Endodermal cell (in vitro differentiated cells): Measurements from ENCODE around the gene SLC5A12. TPM values are rescaled to one million over a fixed set of nuclear protein-coding genes. Genes with fewer than 3 reads are reported as not detected.

ENCODE experiments used
- DNase-seq: peaks from one replicate; pipeline ENCODE4 v3.0.0-alpha.2; 2017
- H3K27ac ChIP-seq: 2 replicates; pipeline ENCODE4 v1.5.1; 2013; ENCODE audit warnings: mild to moderate bottlenecking, low read depth, low read length, moderate library complexity
- H3K27me3 ChIP-seq: 2 replicates; pipeline ENCODE4 v1.6.1; 2013; ENCODE audit warnings: mild to moderate bottlenecking, low read length, moderate library complexity; ENCODE audit not compliant: insufficient read depth, control insufficient read depth, poor library complexity, severe bottlenecking
- H3K36me3 ChIP-seq: 2 replicates; pipeline ENCODE4 v1.7.0; 2013; ENCODE audit warnings: mild to moderate bottlenecking, low read length, moderate library complexity; ENCODE audit not compliant: control insufficient read depth, insufficient read depth
- H3K4me1 ChIP-seq: one replicate; pipeline ENCODE4 v1.7.0; 2013; ENCODE audit warnings: low read length; ENCODE audit not compliant: control insufficient read depth, insufficient read depth
- H3K4me3 ChIP-seq: 2 replicates; pipeline ENCODE4 v1.5.1; 2013; ENCODE audit warnings: mild to moderate bottlenecking, low read length, moderate library complexity
- H3K9ac ChIP-seq: 2 replicates; pipeline ENCODE4 v1.6.1; 2013; ENCODE audit warnings: mild to moderate bottlenecking, low read length, moderate library complexity; ENCODE audit not compliant: poor library complexity, severe bottlenecking; ENCODE audit errors: extremely low read depth
- H3K9me3 ChIP-seq: 2 replicates; pipeline ENCODE4 v1.6.1; 2013; ENCODE audit warnings: mild to moderate bottlenecking, low read length, moderate library complexity; ENCODE audit not compliant: control insufficient read depth
- H3K27ac Mint-ChIP-seq: 2 replicates; pipeline ENCODE4 v1.8.0; 2020; ENCODE audit warnings: mixed read lengths
- H3K27me3 Mint-ChIP-seq: 2 replicates; pipeline ENCODE4 v1.8.0; 2021; ENCODE audit warnings: mild to moderate bottlenecking, mixed read lengths; ENCODE audit not compliant: insufficient read depth
- H3K36me3 Mint-ChIP-seq: 2 replicates; pipeline ENCODE4 v1.8.0; 2020; ENCODE audit warnings: low read depth, mixed read lengths
- H3K4me1 Mint-ChIP-seq: 2 replicates; pipeline ENCODE4 v1.8.0; 2020; ENCODE audit warnings: mixed read lengths
- H3K4me3 Mint-ChIP-seq: 2 replicates; pipeline ENCODE4 v1.8.0; 2020; ENCODE audit warnings: mild to moderate bottlenecking, moderate library complexity, mixed read lengths
- H3K9me3 Mint-ChIP-seq: 2 replicates; pipeline ENCODE4 v1.8.0; 2020; ENCODE audit warnings: mild to moderate bottlenecking, mixed read lengths
- WGBS, 2 experiments: methylation state at CpG; one replicate each; pipeline versions ENCODE4 v1.1.5 to v1.1.7; 2013; ENCODE audit warnings: missing lambda C conversion rate in 2 of 2, mixed read lengths in 1 of 2; ENCODE audit not compliant: insufficient coverage in 1 of 2, insufficient read length in 1 of 2; 5-methylcytosine and 5-hydroxymethylcytosine counted together
- total RNA-seq, 2 donors: library from RNA; stranded (reverse); fragmentation: NEBNext Ultra II Directional in 1 of 2; extraction: Animal tissue kit (Norgen Biotek cat#: 25700) in 1 of 2; gene quantifications; 2 replicates in 1 of 2; 3 replicates in 1 of 2; pipeline ENCODE4 v1.2.1, GENCODE V29; 2021
- TF ChIP-seq, protein P1 (sequence below): fragments of 200-600 bp; sonication (generic); conservative IDR thresholded peaks from 2 replicates; pipeline ENCODE4 v1.5.0; 2021; ENCODE audit warnings: antibody characterized with exemption, mild to moderate bottlenecking

The SLC5A12 gene
- total RNA-seq, 2 donors from 2014 or later, result 2.6 to 2.7 TPM

DNA sequence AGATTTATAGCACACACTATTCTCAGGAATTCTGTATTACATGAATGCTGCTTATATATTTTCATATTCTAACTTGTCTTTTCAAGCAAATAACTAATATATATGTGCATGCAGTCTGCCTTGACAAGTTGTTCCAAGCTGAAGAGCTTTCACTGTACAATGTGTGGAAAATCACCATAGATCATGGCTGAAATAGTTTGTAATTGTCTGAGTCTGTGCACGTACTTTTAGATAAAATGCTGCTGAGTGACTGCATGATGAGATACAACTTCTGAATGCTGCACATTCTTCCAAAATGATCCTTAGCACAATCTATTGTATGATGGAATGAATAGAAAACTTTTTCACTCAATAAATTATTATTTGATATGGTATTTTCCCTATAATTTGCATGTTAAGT is 58.9 kb downstream of the SLC5A12 start:
- no peaks in the 10 kb centered on the region for H3K9me3 Mint-ChIP-seq
- Histone ChIP-seq H3K36me3 (no peaks in the 10 kb centered on the region), H3K27ac (no peak overlapping the region), H3K9me3 (no peaks in the 10 kb centered on the region), H3K9ac (no peak overlapping the region), H3K4me1 (no peaks in the 10 kb centered on the region), H3K4me3 (no peak overlapping the region), H3K27me3 (peaks cover 25% of the 10 kb centered on the region)
- TF ChIP-seq, protein P1, sequence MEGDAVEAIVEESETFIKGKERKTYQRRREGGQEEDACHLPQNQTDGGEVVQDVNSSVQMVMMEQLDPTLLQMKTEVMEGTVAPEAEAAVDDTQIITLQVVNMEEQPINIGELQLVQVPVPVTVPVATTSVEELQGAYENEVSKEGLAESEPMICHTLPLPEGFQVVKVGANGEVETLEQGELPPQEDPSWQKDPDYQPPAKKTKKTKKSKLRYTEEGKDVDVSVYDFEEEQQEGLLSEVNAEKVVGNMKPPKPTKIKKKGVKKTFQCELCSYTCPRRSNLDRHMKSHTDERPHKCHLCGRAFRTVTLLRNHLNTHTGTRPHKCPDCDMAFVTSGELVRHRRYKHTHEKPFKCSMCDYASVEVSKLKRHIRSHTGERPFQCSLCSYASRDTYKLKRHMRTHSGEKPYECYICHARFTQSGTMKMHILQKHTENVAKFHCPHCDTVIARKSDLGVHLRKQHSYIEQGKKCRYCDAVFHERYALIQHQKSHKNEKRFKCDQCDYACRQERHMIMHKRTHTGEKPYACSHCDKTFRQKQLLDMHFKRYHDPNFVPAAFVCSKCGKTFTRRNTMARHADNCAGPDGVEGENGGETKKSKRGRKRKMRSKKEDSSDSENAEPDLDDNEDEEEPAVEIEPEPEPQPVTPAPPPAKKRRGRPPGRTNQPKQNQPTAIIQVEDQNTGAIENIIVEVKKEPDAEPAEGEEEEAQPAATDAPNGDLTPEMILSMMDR, result no peak
- H3K4me1 Mint-ChIP-seq, result no peaks in the 10 kb centered on the region
- peaks cover 2% of the 10 kb centered on the region for H3K27me3 Mint-ChIP-seq
- no peaks in the 10 kb centered on the region for H3K36me3 Mint-ChIP-seq
- no peak overlapping the region for H3K4me3 Mint-ChIP-seq
- WGBS, 2 experiments, result 100% methylated on average over 1 of the region's 1 CpG; no CpG with 5 or more reads in 1 of the 2 experiments
- DNase-seq, result no peak
- no peak overlapping the region for H3K27ac Mint-ChIP-seq

DNA sequence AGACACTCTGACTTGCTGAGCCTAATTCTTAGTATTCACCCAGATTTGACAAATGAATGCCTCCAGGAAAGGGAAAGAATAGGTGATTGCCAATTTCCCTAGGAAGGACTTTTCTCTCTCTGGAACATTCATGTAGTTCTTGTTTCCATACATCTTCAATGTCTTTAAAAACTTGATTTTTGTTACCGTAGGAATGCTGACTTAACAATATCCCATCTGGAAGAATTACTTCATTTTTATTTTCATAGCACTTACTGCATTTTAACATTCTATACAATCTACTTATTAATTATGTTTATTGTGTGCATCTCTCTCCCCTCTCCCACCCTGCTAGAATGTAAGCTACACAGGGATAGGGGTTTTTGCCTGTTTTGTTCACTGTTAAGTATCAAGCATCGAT is 66.6 kb downstream of the SLC5A12 start:
- no peaks in the 10 kb centered on the region for H3K4me1 Mint-ChIP-seq
- no peak overlapping the region for H3K4me3 Mint-ChIP-seq
- Histone ChIP-seq H3K27me3 (peaks cover 17% of the 10 kb centered on the region), H3K27ac (no peak overlapping the region), H3K9ac (no peak overlapping the region), H3K4me1 (no peaks in the 10 kb centered on the region), H3K4me3 (no peak overlapping the region), H3K9me3 (no peaks in the 10 kb centered on the region), H3K36me3 (no peaks in the 10 kb centered on the region)
- DNase-seq, result no peak
- WGBS, 2 experiments, result 100% methylated on average over 1 of the region's 2 CpGs; no CpG with 5 or more reads in 1 of the 2 experiments
- H3K36me3 Mint-ChIP-seq, result no peaks in the 10 kb centered on the region
- H3K27ac Mint-ChIP-seq, result no peak overlapping the region
- no peaks in the 10 kb centered on the region for H3K9me3 Mint-ChIP-seq
- H3K27me3 Mint-ChIP-seq, result peaks cover 4% of the 10 kb centered on the region
- TF ChIP-seq, protein P1, result no peak

DNA sequence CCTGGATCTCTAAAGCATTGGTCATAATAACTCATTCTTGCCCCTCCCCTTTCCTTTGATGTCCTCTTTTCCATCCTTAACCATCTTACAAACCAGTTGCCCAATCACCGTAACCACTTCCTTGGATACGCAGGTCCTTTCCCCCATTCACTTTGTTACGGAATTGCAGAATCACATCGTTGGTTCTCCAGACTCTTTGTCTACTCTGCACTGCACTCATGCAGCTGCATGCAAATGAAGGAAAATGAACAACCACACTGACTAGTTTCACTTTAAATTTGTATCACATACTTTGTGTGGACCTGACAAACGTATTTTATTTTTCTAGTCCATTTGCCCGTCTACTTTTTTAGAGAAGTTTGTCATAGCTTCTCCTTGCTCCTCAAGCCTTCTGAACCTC is 69.9 kb downstream of the SLC5A12 start:
- no peak for DNase-seq
- H3K4me3 ChIP-seq, result no peak overlapping the region
- no peak overlapping the region for H3K27ac Mint-ChIP-seq
- no peaks in the 10 kb centered on the region for H3K9me3 Mint-ChIP-seq
- no peaks in the 10 kb centered on the region for H3K36me3 ChIP-seq
- H3K27ac ChIP-seq, result no peak overlapping the region
- H3K4me1 ChIP-seq, result no peaks in the 10 kb centered on the region
- peaks cover 17% of the 10 kb centered on the region for H3K27me3 ChIP-seq
- H3K9me3 ChIP-seq, result no peaks in the 10 kb centered on the region
- H3K4me3 Mint-ChIP-seq, result no peak overlapping the region
- H3K9ac ChIP-seq, result no peak overlapping the region
- TF ChIP-seq, protein P1, result no peak
- no peaks in the 10 kb centered on the region for H3K4me1 Mint-ChIP-seq
- peaks cover 9% of the 10 kb centered on the region for H3K27me3 Mint-ChIP-seq
- WGBS, 2 experiments, result 90 to 94% methylated on average over 6 of the region's 6 CpGs
- H3K36me3 Mint-ChIP-seq, result no peaks in the 10 kb centered on the region
